Endodermal cell (in vitro differentiated cells): ENCODE data around the gene PSMB2. TPM values are rescaled to one million over a fixed set of nuclear protein-coding genes. Genes with fewer than 3 reads are reported as not detected.
A peak's percentile ranks its signal among the peaks of the same experiment; 100 is the strongest.

Experiments
- DNase-seq: peaks from one replicate; pipeline ENCODE4 v3.0.0-alpha.2; 2017
- H3K27ac ChIP-seq: 2 replicates; pipeline ENCODE4 v1.5.1; 2013; ENCODE audit warnings: mild to moderate bottlenecking, low read depth, low read length, moderate library complexity
- H3K27me3 ChIP-seq: 2 replicates; pipeline ENCODE4 v1.6.1; 2013; ENCODE audit warnings: mild to moderate bottlenecking, low read length, moderate library complexity; ENCODE audit not compliant: insufficient read depth, control insufficient read depth, poor library complexity, severe bottlenecking
- H3K36me3 ChIP-seq: 2 replicates; pipeline ENCODE4 v1.7.0; 2013; ENCODE audit warnings: mild to moderate bottlenecking, low read length, moderate library complexity; ENCODE audit not compliant: control insufficient read depth, insufficient read depth
- H3K4me1 ChIP-seq: one replicate; pipeline ENCODE4 v1.7.0; 2013; ENCODE audit warnings: low read length; ENCODE audit not compliant: control insufficient read depth, insufficient read depth
- H3K4me3 ChIP-seq: 2 replicates; pipeline ENCODE4 v1.5.1; 2013; ENCODE audit warnings: mild to moderate bottlenecking, low read length, moderate library complexity
- H3K9ac ChIP-seq: 2 replicates; pipeline ENCODE4 v1.6.1; 2013; ENCODE audit warnings: mild to moderate bottlenecking, low read length, moderate library complexity; ENCODE audit not compliant: poor library complexity, severe bottlenecking; ENCODE audit errors: extremely low read depth
- H3K9me3 ChIP-seq: 2 replicates; pipeline ENCODE4 v1.6.1; 2013; ENCODE audit warnings: mild to moderate bottlenecking, low read length, moderate library complexity; ENCODE audit not compliant: control insufficient read depth
- H3K27ac Mint-ChIP-seq: 2 replicates; pipeline ENCODE4 v1.8.0; 2020; ENCODE audit warnings: mixed read lengths
- H3K27me3 Mint-ChIP-seq: 2 replicates; pipeline ENCODE4 v1.8.0; 2021; ENCODE audit warnings: mild to moderate bottlenecking, mixed read lengths; ENCODE audit not compliant: insufficient read depth
- H3K36me3 Mint-ChIP-seq: 2 replicates; pipeline ENCODE4 v1.8.0; 2020; ENCODE audit warnings: low read depth, mixed read lengths
- H3K4me1 Mint-ChIP-seq: 2 replicates; pipeline ENCODE4 v1.8.0; 2020; ENCODE audit warnings: mixed read lengths
- H3K4me3 Mint-ChIP-seq: 2 replicates; pipeline ENCODE4 v1.8.0; 2020; ENCODE audit warnings: mild to moderate bottlenecking, moderate library complexity, mixed read lengths
- H3K9me3 Mint-ChIP-seq: 2 replicates; pipeline ENCODE4 v1.8.0; 2020; ENCODE audit warnings: mild to moderate bottlenecking, mixed read lengths
- WGBS, 2 experiments: methylation state at CpG; one replicate each; pipeline versions ENCODE4 v1.1.5 to v1.1.7; 2013; ENCODE audit warnings: missing lambda C conversion rate in 2 of 2, mixed read lengths in 1 of 2; ENCODE audit not compliant: insufficient coverage in 1 of 2, insufficient read length in 1 of 2; 5-methylcytosine and 5-hydroxymethylcytosine counted together
- total RNA-seq, 2 donors: library from RNA; stranded (reverse); fragmentation: NEBNext Ultra II Directional in 1 of 2; extraction: Animal tissue kit (Norgen Biotek cat#: 25700) in 1 of 2; gene quantifications; 2 replicates in 1 of 2; 3 replicates in 1 of 2; pipeline ENCODE4 v1.2.1, GENCODE V29; 2021
- TF ChIP-seq, protein P1 (sequence below): fragments of 200-600 bp; sonication (generic); conservative IDR thresholded peaks from 2 replicates; pipeline ENCODE4 v1.5.0; 2021; ENCODE audit warnings: antibody characterized with exemption, mild to moderate bottlenecking

PSMB2 gene
- total RNA-seq, 2 donors from 2014 or later = 66.0 to 71.3 TPM

DNA sequence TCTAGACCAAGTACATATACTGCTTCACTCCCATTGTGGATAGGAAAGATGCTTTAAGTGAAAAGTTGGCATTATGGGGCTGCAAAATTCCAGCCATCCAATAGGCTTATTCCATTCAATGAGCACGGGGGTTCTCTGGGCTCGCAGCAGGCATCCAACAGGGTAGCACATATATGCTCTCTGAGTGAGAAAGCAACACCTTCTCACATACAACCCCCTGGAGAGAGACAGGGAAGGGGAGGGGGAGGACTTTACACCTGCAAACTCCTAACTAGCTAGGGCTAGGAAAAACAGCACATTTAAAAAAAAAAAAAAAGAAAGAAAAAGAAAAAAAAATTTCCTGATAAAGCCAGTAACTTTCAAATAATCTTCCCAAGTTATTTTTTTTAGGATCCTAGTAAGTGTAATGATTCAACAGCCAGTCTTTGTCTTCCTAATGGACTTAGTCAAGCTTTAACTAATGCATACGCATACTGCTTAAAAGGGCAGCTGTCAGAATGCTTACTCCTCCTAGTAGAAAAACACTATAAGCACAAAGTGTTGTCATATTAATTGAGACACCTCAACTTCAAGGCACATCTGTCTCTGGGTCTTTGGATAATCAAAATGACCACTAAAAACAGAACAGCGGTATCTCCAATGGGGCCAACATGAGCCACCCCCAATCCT, 18.7 kb downstream of the PSMB2 start:
- no peaks in the 10 kb centered on the region for H3K27me3 Mint-ChIP-seq
- no peaks in the 10 kb centered on the region for H3K27me3 ChIP-seq
- TF ChIP-seq, protein P1, sequence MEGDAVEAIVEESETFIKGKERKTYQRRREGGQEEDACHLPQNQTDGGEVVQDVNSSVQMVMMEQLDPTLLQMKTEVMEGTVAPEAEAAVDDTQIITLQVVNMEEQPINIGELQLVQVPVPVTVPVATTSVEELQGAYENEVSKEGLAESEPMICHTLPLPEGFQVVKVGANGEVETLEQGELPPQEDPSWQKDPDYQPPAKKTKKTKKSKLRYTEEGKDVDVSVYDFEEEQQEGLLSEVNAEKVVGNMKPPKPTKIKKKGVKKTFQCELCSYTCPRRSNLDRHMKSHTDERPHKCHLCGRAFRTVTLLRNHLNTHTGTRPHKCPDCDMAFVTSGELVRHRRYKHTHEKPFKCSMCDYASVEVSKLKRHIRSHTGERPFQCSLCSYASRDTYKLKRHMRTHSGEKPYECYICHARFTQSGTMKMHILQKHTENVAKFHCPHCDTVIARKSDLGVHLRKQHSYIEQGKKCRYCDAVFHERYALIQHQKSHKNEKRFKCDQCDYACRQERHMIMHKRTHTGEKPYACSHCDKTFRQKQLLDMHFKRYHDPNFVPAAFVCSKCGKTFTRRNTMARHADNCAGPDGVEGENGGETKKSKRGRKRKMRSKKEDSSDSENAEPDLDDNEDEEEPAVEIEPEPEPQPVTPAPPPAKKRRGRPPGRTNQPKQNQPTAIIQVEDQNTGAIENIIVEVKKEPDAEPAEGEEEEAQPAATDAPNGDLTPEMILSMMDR = no peak
- H3K9me3 Mint-ChIP-seq = no peaks in the 10 kb centered on the region
- H3K9ac ChIP-seq = no peak overlapping the region
- peaks cover 29% of the 10 kb centered on the region for H3K4me1 Mint-ChIP-seq
- no peak overlapping the region for H3K4me3 Mint-ChIP-seq
- peaks cover 35% of the 10 kb centered on the region for H3K36me3 Mint-ChIP-seq
- 45 to 100% methylated on average over 1 to 4 of the region's 4 CpGs for WGBS, 2 experiments
- DNase-seq = peak; percentile 72
- no peak overlapping the region for H3K27ac ChIP-seq
- no peak overlapping the region for H3K27ac Mint-ChIP-seq
- no peak overlapping the region for H3K4me3 ChIP-seq
- H3K36me3 ChIP-seq = peaks cover 53% of the 10 kb centered on the region
- peaks cover 11% of the 10 kb centered on the region for H3K4me1 ChIP-seq
- H3K9me3 ChIP-seq = no peaks in the 10 kb centered on the region

DNA sequence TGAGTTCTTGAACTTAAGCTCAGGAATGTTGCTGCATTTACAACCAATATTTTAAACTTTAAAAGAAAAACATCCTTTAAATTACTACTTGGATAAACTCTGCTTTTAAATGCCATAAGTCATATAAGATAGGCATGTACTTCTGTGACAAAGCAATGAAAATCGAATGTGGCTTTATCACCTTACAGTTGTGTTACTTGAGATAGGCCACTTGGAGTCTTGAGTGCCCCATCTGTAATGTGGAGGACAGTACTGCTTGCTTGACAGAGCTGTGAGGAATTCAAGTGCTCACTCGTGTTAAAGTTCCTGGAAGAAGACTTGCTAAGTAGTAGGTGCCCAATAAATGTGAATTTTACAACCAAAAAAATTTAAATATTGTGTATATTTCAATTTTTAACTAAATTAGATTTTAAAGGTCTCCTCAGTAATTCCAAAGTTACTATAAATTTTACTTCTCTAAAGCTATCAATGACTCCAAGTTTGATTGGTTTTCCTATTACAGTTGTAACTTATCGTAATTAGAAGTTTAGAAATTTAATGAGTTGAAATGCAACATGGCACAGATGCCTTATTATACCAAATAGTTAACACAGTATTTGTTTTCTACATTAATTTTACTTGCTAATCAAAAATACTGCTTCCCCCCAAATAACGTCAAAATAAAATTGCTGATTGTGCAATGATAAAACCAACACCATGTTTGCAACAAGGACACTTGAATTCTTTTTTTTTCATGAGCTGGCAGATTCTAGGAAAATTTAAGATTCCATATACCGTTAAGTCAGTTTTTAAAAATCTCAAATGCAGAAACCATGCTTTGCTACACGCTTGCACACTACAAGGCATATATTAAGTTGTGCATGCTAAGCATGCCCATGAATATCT, 21.8 kb downstream of the PSMB2 start:
- Mint-ChIP-seq H3K27me3 (no peaks in the 10 kb centered on the region), H3K4me1 (peaks cover 29% of the 10 kb centered on the region), H3K27ac (no peak overlapping the region), H3K4me3 (no peak overlapping the region), H3K36me3 (peaks cover 21% of the 10 kb centered on the region), H3K9me3 (no peaks in the 10 kb centered on the region)
- Histone ChIP-seq H3K36me3 (peaks cover 59% of the 10 kb centered on the region), H3K9ac (no peak overlapping the region), H3K4me3 (no peak overlapping the region), H3K9me3 (no peaks in the 10 kb centered on the region), H3K27ac (no peak overlapping the region), H3K27me3 (no peaks in the 10 kb centered on the region), H3K4me1 (peaks cover 11% of the 10 kb centered on the region)
- DNase-seq = no peak
- 94 to 98% methylated on average over 4 to 6 of the region's 6 CpGs for WGBS, 2 experiments
- TF ChIP-seq, protein P1 = no peak

DNA sequence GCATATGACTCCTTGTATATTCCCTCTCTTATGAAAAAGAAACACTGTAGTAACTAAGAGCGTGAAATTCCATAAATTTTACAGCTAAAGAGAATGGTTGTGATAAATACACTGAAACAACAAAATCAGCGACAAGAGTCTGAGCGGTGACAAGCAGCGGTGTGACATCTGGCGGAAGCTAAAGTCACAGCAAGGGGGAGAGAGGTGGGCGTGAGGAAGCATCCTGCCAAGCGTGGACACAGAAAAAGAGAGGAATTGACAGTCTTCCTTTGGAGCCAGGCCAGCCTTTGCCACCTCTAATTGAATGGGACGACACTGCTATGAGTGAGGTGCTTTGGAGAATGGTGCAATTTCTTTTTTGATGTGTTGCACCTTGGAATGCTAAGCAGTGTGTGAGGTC, 25.9 kb downstream of the PSMB2 start:
- Histone ChIP-seq H3K4me1 (no peaks in the 10 kb centered on the region), H3K27ac (no peak overlapping the region), H3K27me3 (no peaks in the 10 kb centered on the region), H3K4me3 (no peak overlapping the region), H3K9ac (no peak overlapping the region), H3K36me3 (peaks cover 84% of the 10 kb centered on the region), H3K9me3 (no peaks in the 10 kb centered on the region)
- H3K4me1 Mint-ChIP-seq = peaks cover 3% of the 10 kb centered on the region
- H3K27me3 Mint-ChIP-seq = no peaks in the 10 kb centered on the region
- 83 to 89% methylated on average over 6 to 8 of the region's 8 CpGs for WGBS, 2 experiments
- H3K36me3 Mint-ChIP-seq = peaks cover 28% of the 10 kb centered on the region
- no peaks in the 10 kb centered on the region for H3K9me3 Mint-ChIP-seq
- TF ChIP-seq, protein P1 = peak; percentile 36
- H3K4me3 Mint-ChIP-seq = no peak overlapping the region
- DNase-seq = peak; percentile 56
- H3K27ac Mint-ChIP-seq = no peak overlapping the region
